NCI-H1048 (cell line): ENCODE results near the gene SNRK.
A peak's percentile ranks its signal among the peaks of the same experiment; 100 is the strongest.

Source experiments
- DNase-seq: peaks from one replicate; lab custom pipeline; 2025; lab: John Stamatoyannopoulos, UW

SNRK gene

GRCh38 chr3:43286115-43286840 lies at the start of gene SNRK:
TSS of gene SNRK (plus strand) at chr3:43286540. CDS start at chr3:43303204, 16,664 bp downstream.
- peak; percentile 25 for DNase-seq

- no peak for DNase-seq
These were observed 47.5 kb upstream of the SNRK start for GRCh38 chr3:43238801-43239200.

GRCh38 chr3:43239755-43240154 lies 46.6 kb upstream of the SNRK start:
- DNase-seq = no peak

GRCh38 chr3:43243590-43244587 lies 42.5 kb upstream of the SNRK start:
- no peak for DNase-seq

- DNase-seq = no peak
These were observed 41.6 kb upstream of the SNRK start for GRCh38 chr3:43244694-43245093.

GRCh38 chr3:43246976-43247375 lies 39.4 kb upstream of the SNRK start:
- DNase-seq = no peak

GRCh38 chr3:43247561-43248184 lies 38.7 kb upstream of the SNRK start:
- DNase-seq = no peak

- DNase-seq = no peak
These were observed 38.2 kb upstream of the SNRK start for GRCh38 chr3:43248185-43248583.

GRCh38 chr3:43248973-43249372 lies 37.4 kb upstream of the SNRK start:
- DNase-seq = no peak

- no peak for DNase-seq
These were observed 36.9 kb upstream of the SNRK start for GRCh38 chr3:43249405-43249804.

- DNase-seq = no peak
These were observed 33.0 kb upstream of the SNRK start for GRCh38 chr3:43253294-43253693.

- DNase-seq = no peak
These were observed 32.2 kb upstream of the SNRK start for GRCh38 chr3:43254125-43254524.

GRCh38 chr3:43255662-43256061 lies 30.7 kb upstream of the SNRK start:
- DNase-seq = no peak

- DNase-seq = no peak
These were observed 29.5 kb upstream of the SNRK start for GRCh38 chr3:43256714-43257461.

GRCh38 chr3:43257850-43258249 lies 28.5 kb upstream of the SNRK start:
- no peak for DNase-seq

GRCh38 chr3:43259626-43260025 lies 26.7 kb upstream of the SNRK start:
- DNase-seq = no peak

- no peak for DNase-seq
These were observed 25.9 kb upstream of the SNRK start for GRCh38 chr3:43260412-43260811.

- DNase-seq = no peak
These were observed 24.1 kb upstream of the SNRK start for GRCh38 chr3:43262194-43262593.

- DNase-seq = no peak
These were observed 19.9 kb upstream of the SNRK start for GRCh38 chr3:43266451-43266850.

- no peak for DNase-seq
These were observed 19.3 kb upstream of the SNRK start for GRCh38 chr3:43266995-43267394.

- DNase-seq = no peak
These were observed 17.7 kb upstream of the SNRK start for GRCh38 chr3:43268636-43269035.

GRCh38 chr3:43270078-43270477 lies 16.3 kb upstream of the SNRK start:
- no peak for DNase-seq
